NCI-H69 (cell line): ENCODE data around the gene ACP4.

ENCODE experiments used
- DNase-seq: peaks from one replicate; lab custom pipeline; 2025; lab: John Stamatoyannopoulos, UW

The ACP4 gene

DNA sequence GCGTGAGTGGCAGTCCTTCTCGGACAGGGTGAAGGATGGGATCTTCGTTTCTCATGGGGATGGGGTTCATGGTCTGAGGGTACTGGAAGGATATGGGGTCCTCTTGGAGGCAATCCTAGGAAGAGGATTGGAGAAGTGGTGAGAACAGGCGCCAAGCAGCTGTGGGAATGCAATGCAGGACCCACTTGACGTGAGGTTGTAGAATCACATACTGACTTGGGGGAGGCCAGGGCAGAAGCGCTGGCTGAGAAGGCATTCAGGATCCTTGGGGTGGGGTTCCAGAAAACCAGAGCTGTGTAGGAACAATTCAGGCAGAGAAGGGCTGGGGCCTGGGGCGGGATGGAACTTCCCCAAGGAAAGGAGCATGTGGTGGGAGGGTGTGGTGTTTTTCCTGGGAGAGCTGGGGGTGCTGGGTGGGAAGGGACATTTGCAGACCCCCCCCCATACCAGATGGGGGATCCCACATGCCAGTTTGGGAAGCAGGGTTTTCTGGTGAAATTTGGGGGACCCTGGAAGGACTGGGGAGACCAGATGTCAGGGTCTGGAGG is 32.5 kb downstream of the ACP4 start:
- no peak for DNase-seq

DNA sequence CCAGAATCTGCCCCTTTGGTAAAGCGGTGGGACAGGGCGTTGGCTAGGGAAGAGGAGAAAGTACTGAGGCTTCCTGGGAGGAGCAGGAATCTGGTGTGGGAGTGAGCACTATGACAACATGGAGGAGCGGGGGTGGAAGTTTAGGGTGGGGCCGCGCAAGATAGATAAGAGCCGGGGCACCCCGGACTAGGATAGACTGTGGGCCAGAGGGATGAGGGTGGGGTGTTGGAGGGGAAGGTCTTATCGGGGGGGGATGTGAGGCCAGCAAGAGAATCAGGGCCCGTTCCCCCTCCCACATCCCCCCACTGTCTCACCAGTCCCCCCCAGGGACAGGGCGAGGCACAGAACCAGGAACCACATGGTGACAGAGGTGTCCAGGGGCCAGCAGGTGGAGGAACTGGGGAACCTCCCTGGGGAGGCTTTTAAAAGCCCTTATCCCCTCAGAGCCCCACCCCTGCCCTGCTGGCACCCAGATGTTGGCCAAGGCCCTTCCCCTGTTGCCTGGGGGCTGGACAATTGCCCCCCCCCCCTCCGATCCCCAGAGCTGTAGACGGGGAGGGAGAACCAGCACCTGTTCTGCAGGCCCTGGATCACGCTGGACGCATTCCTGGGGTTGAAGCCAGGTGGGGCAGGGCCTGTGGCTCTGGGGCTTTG is 33.3 kb downstream of the ACP4 start, which contains the start of gene KLK1:
Gene KLK1 (minus strand): TSS at position 399 of the 654 bp plus-strand sequence. CDS start 39 bp downstream, at position 360.
- DNase-seq: no peak

DNA sequence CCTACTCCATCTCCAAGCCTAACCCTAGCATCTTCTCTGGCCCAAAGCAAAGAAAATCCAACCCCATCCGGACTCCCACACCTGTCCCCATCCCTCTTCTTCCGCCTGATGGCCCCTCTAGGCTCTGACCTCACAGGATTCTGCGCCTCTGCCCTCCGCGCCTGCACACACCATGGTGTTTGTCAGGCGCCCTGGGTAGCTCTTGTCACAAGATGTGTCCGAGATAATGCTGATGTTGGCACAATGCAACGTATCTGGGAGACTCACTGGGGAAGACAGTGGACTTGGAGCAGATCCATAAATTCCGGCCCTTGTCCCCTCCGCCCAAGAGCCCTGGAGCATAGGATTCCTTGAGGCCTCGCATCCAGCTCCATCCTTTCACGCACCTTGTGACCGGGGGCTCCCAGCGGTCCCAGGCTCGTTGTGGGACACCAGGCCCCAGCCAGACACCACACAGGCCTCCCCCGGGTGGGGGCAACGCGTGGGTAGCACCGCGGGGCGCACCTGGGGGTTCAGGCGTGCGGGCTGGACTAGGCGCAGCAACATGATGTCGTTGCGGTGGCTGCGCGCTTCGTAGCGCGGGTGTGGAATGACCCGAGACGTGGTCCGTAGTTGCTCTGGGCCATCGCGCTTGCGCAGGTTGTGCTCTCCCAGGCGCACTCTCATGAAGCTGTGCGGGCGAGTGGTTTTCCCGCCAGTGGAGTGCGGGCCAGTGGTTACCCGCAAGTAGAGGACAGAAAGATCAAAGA is 36.5 kb downstream of the ACP4 start:
- no peak for DNase-seq

DNA sequence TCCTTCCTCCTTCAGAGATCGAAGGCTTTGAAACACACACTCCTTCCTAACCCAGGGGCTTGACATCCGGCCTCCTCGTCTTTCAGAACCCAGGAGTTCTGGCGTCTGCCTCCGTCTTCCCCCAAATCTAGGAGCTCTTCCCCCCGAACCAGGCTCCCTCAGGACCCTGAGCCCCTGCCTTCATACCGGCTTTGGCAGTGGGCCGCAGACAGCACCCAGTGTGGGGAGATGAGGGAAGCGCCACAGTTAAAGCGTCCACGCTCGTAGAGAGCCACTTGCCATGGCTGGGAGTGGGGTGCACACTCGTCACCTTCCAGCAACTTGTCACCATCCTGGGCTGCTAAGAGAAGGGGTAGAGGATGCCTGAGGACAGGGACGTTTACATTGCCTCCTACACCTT is 37.3 kb downstream of the ACP4 start:
- DNase-seq: no peak

DNA sequence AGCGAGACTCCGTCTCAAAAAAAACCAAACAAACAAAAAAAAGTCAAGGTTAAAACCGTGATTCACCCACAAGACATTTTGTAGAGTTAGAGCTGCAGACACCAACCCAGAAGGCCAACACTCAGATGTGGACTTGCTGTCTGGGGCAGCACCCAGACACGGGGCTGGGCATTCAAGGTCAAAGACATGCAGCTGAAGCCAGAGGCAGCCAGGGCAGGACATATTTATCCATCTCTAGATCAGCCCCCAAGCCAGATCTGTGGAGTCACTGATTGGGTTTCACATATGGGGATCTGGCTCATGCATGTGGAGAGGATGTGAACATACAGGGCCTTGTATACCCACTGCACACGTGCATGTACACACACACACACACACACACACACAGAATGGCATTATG is 39.6 kb downstream of the ACP4 start:
- no peak for DNase-seq

DNA sequence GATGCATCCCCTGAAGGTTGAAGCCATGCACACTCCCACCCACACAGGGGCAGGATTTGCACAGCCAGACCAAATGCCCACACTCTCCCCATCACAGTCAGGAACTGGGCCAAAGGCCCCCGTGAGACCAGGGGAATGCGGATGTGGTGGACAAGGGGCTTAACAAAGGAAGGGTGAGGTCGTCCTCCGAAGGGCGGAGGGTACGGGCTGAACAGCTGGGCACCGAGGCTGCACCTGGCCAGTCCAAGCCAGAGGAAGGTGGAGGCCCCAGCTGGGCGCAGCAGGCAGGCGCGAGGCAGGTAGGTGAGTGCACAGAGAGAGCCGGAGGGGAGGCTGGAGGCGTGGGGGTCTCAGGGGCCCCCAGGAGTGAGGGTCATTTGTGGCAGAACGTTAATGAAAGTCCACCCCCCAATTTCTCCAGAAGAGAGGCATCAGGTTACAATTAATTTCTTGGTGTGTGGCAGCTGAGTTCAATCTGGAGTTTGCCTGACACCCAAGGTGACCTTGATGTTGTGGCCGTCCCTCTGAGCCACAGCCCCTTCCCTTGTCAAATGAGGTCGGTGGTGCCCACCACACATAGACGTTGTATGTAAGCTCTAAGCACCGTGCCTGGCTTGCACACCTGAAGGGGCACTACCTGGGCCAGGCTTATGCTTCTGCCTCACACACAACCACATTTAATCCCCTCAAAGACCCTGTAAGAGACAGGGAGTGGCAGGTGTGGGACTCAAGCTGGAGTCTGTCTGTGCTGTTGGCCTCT is 40.2 kb downstream of the ACP4 start:
- DNase-seq: no peak

- no peak for DNase-seq
These were observed 40.8 kb downstream of the ACP4 start for GRCh38 chr19:50831026-50831396.

DNA sequence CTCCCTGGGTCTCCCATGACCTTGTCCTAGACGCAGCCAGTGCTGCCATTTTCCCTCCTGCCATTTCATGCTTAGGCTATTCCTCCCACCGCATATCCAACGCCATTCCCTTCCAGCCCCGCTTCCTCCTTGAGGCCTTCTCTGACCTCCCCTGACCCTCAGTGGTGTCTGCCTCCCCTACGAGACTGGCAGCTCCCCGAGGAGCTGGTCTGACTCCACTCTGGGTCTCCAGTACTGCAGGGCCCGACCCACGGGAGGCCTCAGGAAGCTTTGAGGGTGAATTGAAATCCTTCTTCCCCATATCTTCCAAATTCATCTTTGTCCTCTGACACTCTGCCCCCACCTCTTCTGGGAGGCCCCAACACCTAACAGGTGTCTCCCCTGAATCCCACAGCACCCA is 42.5 kb downstream of the ACP4 start:
- no peak for DNase-seq

DNA sequence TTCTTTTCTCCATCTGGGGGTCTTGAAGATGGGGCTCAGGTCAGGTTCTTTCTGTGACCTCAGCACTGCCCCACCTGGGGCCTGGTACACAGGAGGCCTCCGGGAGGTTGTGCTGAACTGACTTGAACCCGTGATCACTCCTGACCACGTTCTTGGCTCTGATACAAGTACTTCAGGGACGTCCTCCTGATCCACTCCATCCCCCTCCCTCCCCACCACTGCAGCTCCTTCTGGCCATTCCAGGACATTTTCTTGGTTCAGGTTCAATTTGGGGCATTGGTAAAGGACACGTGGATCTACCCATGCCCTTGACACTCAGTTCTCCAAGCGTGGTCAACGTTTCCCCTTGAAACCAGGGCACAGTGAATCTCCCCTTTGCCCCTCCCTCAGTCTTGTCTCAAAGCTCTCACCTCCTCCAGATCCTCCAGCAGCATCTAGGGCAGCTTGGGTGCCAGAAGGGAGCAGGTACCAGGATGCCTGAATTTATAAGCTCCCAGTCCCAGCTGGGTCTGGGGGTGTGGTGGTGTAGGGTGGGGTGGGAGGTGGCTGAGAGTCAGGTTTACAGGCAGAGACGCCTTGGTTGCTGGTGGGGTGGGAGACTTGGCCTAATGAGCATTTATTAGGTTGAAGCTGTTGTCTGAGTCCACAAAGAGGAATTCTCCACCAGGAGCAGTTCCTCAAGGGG is 43.0 kb downstream of the ACP4 start, which contains the start of gene KLK15:
Gene KLK15 (minus strand): TSS at position 458 of the 685 bp plus-strand sequence. CDS start 2,082 bp downstream, outside the sequence.
- no peak for DNase-seq

GRCh38 chr19:50833802-50834167 is 43.6 kb downstream of the ACP4 start:
- DNase-seq: no peak

DNA sequence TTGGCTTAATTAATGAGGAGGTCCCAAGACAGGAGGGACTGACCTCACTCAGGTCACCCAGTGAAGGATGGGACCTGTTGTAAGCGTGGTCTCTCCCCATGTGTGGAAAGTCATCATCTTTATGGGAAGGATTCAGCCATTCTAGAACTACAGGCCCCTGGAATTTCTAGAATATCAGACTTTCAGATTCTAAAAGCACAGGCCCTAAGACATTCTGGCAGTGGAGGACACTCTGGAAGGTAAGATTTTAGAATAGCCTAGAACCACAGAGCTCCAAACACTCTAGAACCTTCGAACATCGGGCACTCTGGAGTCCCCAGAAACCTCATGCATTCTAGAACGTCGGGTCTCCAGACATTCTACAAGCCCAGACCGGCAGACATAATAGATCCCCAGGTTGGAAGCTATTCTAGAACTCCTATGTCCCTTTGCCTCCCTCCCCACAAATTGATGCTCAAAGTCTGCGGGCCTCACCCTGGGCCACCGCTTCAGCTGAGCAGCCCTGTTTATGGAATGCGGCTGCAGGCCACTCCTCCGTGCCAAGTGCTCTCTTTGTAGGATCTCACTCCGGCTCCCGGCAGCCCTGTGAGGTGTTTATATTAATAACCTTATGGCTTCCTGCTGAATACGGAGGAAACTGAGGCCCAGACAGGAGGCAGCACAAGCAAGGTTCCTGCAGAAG is 45.0 kb downstream of the ACP4 start:
- DNase-seq: peak; percentile 68

GRCh38 chr19:50835785-50836542 is 45.7 kb downstream of the ACP4 start:
- DNase-seq: peak; percentile 87

DNA sequence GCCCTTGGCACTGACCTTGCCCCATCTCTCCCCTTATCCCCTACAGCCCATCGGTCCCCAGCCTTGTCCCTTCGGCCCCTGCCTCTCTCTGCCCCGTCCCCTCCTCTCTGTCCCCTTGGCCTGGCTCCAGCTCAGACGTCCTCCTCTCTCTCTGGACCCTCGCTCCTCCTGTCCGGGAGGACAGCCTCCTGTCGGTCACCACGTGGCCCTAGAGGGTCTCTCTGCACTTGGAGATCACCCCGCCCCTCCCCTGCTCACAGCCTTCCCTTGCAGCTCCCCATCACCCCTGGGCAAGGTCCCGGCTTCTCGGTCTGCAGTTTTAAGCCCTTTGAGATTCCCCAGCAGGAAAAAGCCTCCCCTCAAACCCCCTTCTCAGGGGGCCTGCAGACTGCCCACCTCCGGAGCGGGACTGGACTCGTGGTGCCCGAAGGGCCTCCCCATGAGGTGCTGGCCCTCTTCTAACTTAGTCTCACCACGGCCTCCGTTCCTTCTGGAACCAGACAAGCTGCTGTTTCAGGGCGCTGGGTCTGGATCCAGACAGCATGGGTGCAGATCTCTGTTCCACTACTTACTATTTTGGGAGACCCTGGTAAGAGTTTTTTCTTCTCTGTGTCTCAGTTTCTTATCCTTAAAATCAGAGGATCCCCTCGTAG is 46.5 kb downstream of the ACP4 start:
- no peak for DNase-seq

DNA sequence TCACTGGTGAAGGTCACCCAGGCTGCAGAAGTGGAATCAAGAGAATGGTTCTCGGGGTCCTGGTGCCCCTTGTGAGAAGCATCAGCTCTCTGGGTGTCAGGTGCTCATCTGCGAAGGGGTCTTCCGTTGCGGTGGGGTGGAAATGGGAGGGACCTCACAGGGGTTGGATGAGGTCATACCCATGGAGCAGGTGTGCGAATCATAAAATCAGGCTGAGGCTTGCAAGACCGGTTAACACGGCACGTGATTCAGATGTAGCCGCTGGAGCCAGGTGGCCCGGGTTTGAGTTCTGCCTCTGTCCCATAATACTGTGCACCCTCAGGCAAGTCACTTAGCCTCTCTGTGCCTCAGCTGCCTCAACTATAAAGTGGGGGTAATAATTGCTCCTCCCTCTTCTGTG is 47.1 kb downstream of the ACP4 start:
- DNase-seq: peak; percentile 18

- peak; percentile 65 for DNase-seq
These were observed 48.0 kb downstream of the ACP4 start for GRCh38 chr19:50838239-50838638.

GRCh38 chr19:50839712-50840655 is 49.8 kb downstream of the ACP4 start:
- no peak for DNase-seq

GRCh38 chr19:50842130-50842529 is 51.9 kb downstream of the ACP4 start:
- no peak for DNase-seq

GRCh38 chr19:50843205-50843604 is 53.0 kb downstream of the ACP4 start:
- DNase-seq: no peak

GRCh38 chr19:50843701-50844221 is 53.5 kb downstream of the ACP4 start:
- DNase-seq: peak; percentile 93
